ENCODE results near the gene ASF1B.

Gene ASF1B

DNA sequence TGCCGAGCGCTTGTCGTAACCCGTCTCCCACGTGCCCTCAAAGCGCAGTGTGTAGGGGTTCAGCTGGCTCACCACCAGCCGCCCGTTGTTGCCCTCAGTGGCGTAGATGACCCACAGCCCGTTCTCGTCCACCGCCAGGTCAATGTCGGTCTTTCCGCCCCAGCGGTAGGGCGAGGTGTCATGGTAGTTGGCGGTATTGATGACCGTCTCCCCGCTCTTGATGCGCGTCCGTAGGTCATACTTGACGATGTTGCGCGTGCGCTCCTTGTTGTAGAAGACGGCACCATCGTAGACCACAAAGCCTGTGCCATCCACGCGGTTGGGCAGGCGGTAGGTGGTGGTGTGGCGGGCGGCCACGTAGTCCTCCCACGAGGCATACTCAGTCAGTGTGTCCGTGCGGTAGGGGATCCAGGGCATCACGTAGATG, 26.5 kb upstream of the ASF1B start:
- Mint-ChIP-seq H3K27ac (no peak overlapping the region), H3K4me3 (no peak overlapping the region), H3K27me3 (ENCODE audit: low read depth) (no peaks in the 10 kb centered on the region), H3K36me3 (ENCODE audit: low read depth) (peaks cover 18% of the 10 kb centered on the region), H3K4me1 (peaks cover 20% of the 10 kb centered on the region), H3K9me3 (no peaks in the 10 kb centered on the region)
- TF ChIP-seq, protein P1, sequence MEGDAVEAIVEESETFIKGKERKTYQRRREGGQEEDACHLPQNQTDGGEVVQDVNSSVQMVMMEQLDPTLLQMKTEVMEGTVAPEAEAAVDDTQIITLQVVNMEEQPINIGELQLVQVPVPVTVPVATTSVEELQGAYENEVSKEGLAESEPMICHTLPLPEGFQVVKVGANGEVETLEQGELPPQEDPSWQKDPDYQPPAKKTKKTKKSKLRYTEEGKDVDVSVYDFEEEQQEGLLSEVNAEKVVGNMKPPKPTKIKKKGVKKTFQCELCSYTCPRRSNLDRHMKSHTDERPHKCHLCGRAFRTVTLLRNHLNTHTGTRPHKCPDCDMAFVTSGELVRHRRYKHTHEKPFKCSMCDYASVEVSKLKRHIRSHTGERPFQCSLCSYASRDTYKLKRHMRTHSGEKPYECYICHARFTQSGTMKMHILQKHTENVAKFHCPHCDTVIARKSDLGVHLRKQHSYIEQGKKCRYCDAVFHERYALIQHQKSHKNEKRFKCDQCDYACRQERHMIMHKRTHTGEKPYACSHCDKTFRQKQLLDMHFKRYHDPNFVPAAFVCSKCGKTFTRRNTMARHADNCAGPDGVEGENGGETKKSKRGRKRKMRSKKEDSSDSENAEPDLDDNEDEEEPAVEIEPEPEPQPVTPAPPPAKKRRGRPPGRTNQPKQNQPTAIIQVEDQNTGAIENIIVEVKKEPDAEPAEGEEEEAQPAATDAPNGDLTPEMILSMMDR (IDR thresholded peaks at IDR 0.05; ENCODE audit: unreplicated experiment in 3 of 3) = no peak

DNA sequence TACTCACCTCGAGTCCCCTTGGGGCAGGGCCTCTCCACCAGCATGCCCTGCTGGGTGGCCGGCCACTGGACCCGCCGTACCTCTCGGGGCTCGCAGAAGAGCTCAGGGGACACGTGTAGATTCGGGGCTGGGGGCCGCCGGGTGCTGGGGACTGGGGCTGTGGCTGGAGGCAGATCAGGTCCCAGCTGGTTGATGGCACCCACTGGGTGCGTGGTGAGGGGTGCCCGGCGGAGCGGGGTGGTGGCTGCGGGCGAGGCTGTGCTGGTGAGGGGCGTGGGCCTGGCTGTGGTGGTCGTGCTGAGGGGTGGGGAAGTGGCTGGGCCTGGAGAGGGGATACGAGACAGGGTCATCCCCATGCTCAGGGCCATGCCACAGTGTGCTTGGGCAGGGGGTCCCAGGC, 24.9 kb upstream of the ASF1B start:
- no peak overlapping the region for H3K27ac Mint-ChIP-seq
- H3K36me3 Mint-ChIP-seq (ENCODE audit: low read depth) = peaks cover 30% of the 10 kb centered on the region
- H3K27me3 Mint-ChIP-seq (ENCODE audit: low read depth) = no peaks in the 10 kb centered on the region
- no peak overlapping the region for H3K4me3 Mint-ChIP-seq
- TF ChIP-seq, protein P1 (IDR thresholded peaks at IDR 0.05; ENCODE audit: unreplicated experiment in 3 of 3) = no peak
- peaks cover 7% of the 10 kb centered on the region for H3K4me1 Mint-ChIP-seq
- no peaks in the 10 kb centered on the region for H3K9me3 Mint-ChIP-seq

DNA sequence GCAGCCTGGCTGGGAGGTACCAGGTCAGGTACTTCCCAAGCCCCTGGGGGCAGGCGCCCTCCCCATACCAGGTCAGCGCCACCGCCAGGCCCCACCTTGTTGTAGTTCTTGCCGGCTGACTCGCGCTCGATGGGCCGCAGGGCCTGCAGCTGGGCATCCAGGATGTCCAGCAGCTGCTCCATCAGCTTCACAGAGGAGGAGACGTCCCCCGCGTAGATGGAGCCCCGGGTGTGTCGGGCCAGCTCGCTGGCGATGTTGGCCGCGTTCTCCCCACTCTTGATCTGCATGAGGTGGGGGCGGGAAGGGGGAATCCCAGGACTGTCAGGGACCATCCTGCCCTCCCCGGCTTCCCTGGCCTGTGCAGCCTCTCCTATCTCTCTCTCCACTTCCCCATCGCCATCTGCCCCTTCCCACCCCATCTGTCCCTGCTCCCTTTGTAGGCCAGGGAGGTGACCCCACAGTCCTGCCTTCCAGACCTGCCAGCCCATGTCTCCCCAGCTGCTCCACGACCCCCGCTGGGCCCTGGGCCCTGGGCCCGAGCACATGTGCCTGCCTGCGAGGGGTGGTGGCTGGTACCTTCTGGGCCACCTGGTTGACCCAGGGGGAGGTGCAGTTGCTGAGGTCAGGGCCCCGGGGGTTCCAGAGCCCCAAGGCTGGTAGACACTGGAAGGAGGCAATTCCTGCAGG, 23.8 kb upstream of the ASF1B start:
- no peaks in the 10 kb centered on the region for H3K27me3 Mint-ChIP-seq (ENCODE audit: low read depth)
- no peak overlapping the region for H3K27ac Mint-ChIP-seq
- H3K4me3 Mint-ChIP-seq = no peak overlapping the region

DNA sequence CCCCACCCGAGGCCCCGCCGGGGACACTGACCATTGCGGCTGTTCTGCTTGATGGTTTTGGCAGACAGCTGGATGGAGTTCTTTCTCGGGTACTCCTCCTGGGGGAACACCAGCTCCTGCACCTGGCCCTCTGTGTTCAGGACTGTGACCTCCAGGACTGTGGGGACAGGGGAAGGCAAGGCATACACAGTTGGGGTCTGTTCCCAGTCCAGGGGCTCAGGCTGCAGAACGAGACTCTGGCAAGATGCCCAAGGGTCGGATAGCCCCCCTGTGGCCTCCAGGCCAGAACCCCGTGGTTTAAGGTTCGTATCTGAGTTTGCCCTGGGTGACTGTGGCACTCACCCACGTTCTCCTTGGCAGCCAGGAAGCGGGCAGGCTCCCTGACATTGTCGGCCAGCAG, 22.7 kb upstream of the ASF1B start:
- TF ChIP-seq, protein P1 (IDR thresholded peaks at IDR 0.05; ENCODE audit: unreplicated experiment in 3 of 3) = no peak
- no peaks in the 10 kb centered on the region for H3K4me1 Mint-ChIP-seq
- no peaks in the 10 kb centered on the region for H3K27me3 Mint-ChIP-seq (ENCODE audit: low read depth)
- H3K36me3 Mint-ChIP-seq (ENCODE audit: low read depth) = peaks cover 43% of the 10 kb centered on the region
- no peak overlapping the region for H3K27ac Mint-ChIP-seq
- H3K4me3 Mint-ChIP-seq = no peak overlapping the region
- H3K9me3 Mint-ChIP-seq = no peaks in the 10 kb centered on the region

More for the DNA sequence above, 23.8 kb upstream of the ASF1B start:
- Mint-ChIP-seq H3K4me1 (no peaks in the 10 kb centered on the region), H3K36me3 (ENCODE audit: low read depth) (peaks cover 35% of the 10 kb centered on the region), H3K9me3 (no peaks in the 10 kb centered on the region)
- TF ChIP-seq, protein P1 (IDR thresholded peaks at IDR 0.05; ENCODE audit: unreplicated experiment in 3 of 3) = no peak

DNA sequence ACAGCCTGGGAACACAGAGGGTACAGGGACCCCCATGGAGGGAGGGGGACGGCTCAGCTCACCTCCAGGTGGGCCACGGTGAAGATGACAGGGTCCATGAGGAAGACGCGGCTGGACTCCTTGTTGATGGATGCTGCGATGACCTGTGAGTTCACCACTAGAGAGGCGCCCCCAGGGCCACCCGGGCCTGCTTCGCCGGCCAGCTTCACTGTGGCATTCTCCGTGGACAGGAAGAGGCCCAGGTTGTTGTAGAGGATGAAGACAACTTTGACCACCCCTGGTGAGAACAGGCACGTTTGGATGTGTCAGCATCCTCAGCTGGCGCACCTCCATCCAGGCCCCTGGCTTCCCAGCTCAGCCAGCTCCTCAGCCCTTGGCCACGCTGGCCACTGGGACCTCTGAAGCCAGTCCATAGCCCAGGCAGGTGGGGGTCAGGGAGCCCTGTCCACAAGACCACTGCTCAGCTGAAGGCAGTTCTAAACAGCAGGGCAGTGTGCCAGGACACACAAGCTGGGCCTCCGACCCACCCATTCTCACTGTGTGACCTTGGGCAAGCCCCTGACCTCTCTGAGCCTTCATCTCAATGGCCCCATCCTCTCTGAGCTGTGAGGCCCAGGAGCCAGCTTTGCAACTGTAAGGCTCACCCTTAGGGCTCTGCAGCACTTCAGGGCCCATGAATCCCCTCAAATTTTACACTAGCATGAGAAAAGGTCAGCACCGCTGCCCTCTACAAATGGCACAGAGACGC, 22.1 kb upstream of the ASF1B start:
- H3K36me3 Mint-ChIP-seq (ENCODE audit: low read depth) = peaks cover 43% of the 10 kb centered on the region

More for the DNA sequence above, 22.1 kb upstream of the ASF1B start:
- Mint-ChIP-seq H3K27me3 (ENCODE audit: low read depth) (no peaks in the 10 kb centered on the region), H3K9me3 (no peaks in the 10 kb centered on the region), H3K4me3 (no peak overlapping the region), H3K27ac (no peak overlapping the region), H3K4me1 (no peaks in the 10 kb centered on the region)
- TF ChIP-seq, protein P1 (IDR thresholded peaks at IDR 0.05; ENCODE audit: unreplicated experiment in 3 of 3) = no peak

Measured in nephron (organoid).